ENCODE measurements around the gene PTPRD. TPM values are rescaled to one million over a fixed set of nuclear protein-coding genes. Genes with fewer than 3 reads are reported as not detected.
A peak's percentile ranks its signal among the peaks of the same experiment; 100 is the strongest.

PTPRD gene
- total RNA-seq, 3 donors from 2014 or later: 2.9 to 5.4 (median 3.6) TPM

DNA sequence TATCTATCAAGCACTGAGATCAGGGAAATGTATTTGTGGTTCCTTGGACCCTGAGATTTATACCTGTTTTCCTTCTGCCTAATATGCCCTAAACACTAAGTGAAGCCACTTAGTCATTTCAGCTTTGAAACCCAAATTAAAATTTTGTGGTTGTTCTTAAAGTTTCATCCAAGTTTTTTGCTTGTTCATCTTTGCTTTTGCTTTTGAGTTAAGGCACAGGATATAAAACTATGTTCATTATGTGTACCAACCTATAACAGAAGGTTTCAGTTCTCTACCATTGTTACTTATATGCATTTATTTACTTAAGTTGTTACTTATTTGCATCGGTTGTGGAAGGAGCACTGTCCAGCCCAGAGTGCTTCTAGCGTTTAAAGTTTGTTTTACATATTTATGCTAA, 382.3 kb downstream of the PTPRD start:
- no peaks in the 10 kb centered on the region for H3K36me3 ChIP-seq
- TF ChIP-seq, protein P1, sequence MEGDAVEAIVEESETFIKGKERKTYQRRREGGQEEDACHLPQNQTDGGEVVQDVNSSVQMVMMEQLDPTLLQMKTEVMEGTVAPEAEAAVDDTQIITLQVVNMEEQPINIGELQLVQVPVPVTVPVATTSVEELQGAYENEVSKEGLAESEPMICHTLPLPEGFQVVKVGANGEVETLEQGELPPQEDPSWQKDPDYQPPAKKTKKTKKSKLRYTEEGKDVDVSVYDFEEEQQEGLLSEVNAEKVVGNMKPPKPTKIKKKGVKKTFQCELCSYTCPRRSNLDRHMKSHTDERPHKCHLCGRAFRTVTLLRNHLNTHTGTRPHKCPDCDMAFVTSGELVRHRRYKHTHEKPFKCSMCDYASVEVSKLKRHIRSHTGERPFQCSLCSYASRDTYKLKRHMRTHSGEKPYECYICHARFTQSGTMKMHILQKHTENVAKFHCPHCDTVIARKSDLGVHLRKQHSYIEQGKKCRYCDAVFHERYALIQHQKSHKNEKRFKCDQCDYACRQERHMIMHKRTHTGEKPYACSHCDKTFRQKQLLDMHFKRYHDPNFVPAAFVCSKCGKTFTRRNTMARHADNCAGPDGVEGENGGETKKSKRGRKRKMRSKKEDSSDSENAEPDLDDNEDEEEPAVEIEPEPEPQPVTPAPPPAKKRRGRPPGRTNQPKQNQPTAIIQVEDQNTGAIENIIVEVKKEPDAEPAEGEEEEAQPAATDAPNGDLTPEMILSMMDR (IDR thresholded peaks at IDR 0.05): no peak
- no peak for TF ChIP-seq POLR2AphosphoS5 (IDR thresholded peaks at IDR 0.05)
- TF ChIP-seq POLR2A (IDR thresholded peaks at IDR 0.05): no peak
- no peaks in the 10 kb centered on the region for H3K27me3 ChIP-seq
- no peaks in the 10 kb centered on the region for H3K9me3 ChIP-seq
- intact Hi-C loops (cut with DNase I; ENCODE audit: low total_unique reads): no loop called here
- H3K4me1 ChIP-seq: no peaks in the 10 kb centered on the region
- H3K4me3 ChIP-seq: no peak overlapping the region
- DNase-seq (ENCODE audit: low spot score in 2 of 2): no peak
- H3K27ac ChIP-seq: no peak overlapping the region

DNA sequence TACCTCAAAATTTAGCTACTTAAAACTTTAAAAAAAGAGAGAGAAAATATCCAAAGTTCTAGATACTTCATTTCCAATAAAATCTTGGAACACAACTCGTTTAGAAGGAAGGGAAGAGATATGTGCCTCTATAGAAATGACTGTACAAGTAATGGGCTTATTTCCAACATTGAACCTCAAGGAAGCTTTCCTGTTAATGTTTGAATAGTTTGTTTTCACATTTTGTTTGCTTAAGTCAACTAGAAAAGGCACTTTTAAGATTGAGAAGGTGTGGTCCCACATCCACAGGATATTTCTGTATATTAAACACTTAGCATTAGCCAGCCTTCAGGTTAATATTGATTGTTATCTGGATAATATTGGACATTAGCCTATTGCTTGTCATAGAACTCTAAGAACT, 384.7 kb downstream of the PTPRD start:
- Histone ChIP-seq H3K27ac (no peak overlapping the region), H3K4me3 (no peak overlapping the region), H3K36me3 (no peaks in the 10 kb centered on the region), H3K9me3 (no peaks in the 10 kb centered on the region), H3K4me1 (no peaks in the 10 kb centered on the region), H3K27me3 (no peaks in the 10 kb centered on the region)
- intact Hi-C loops (cut with DNase I; ENCODE audit: low total_unique reads): no loop called here
- TF ChIP-seq, protein P1 (IDR thresholded peaks at IDR 0.05): no peak
- TF ChIP-seq POLR2A (IDR thresholded peaks at IDR 0.05) (no peak), POLR2AphosphoS5 (IDR thresholded peaks at IDR 0.05) (no peak)
- DNase-seq (ENCODE audit: low spot score in 2 of 2): no peak

DNA sequence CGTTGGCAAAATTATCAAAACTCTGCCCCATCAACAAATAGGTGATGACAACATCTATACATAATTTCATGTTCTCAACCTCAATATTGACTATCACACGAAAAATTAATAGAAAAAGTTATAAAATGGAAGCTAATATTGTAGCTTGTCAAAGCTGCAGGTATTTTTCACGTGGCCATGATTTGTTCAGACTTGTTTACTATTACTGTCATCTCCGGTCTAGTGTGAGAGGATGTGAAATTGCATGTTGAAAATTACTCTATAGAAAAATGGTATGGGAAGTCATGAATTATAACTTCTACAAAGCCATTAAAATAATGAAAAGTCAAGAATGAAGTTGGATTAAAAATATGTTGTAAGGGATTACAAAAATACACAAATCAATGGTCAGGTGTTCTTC, 385.8 kb downstream of the PTPRD start:
- no peaks in the 10 kb centered on the region for H3K4me1 ChIP-seq
- no peaks in the 10 kb centered on the region for H3K36me3 ChIP-seq
- DNase-seq (ENCODE audit: low spot score in 2 of 2): no peak
- TF ChIP-seq POLR2A (IDR thresholded peaks at IDR 0.05): no peak
- TF ChIP-seq POLR2AphosphoS5 (IDR thresholded peaks at IDR 0.05): no peak
- TF ChIP-seq, protein P1 (IDR thresholded peaks at IDR 0.05): no peak
- H3K4me3 ChIP-seq: no peak overlapping the region
- H3K27me3 ChIP-seq: no peaks in the 10 kb centered on the region
- intact Hi-C loops (cut with DNase I; ENCODE audit: low total_unique reads): no loop called here
- H3K27ac ChIP-seq: no peak overlapping the region
- no peaks in the 10 kb centered on the region for H3K9me3 ChIP-seq

DNA sequence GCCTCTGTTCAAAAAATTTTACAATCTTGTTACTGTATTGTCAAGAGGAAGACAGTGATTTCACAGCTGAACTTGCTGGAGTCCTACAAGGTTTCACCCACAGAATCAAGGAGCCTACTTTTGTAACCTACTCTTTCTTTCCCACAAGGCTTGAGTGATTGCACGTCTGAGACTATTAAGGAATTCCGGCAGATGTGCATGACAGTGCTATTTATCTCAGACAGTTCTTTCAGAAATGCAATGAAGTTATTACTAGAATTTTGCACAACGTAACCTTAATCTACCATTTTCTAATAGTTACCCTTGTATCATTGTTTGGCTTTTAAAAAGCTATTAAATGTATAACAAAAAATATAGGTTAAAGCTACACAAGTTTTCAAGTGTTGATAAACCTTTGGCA, 400.1 kb downstream of the PTPRD start:
- Histone ChIP-seq H3K4me3 (no peak overlapping the region), H3K27ac (no peak overlapping the region), H3K36me3 (no peaks in the 10 kb centered on the region), H3K27me3 (no peaks in the 10 kb centered on the region), H3K9me3 (no peaks in the 10 kb centered on the region), H3K4me1 (no peaks in the 10 kb centered on the region)
- no peak for DNase-seq (ENCODE audit: low spot score in 2 of 2)
- intact Hi-C loops (cut with DNase I; ENCODE audit: low total_unique reads): no loop called here
- TF ChIP-seq POLR2A (IDR thresholded peaks at IDR 0.05): no peak
- TF ChIP-seq, protein P1 (IDR thresholded peaks at IDR 0.05): no peak
- TF ChIP-seq POLR2AphosphoS5 (IDR thresholded peaks at IDR 0.05): no peak

DNA sequence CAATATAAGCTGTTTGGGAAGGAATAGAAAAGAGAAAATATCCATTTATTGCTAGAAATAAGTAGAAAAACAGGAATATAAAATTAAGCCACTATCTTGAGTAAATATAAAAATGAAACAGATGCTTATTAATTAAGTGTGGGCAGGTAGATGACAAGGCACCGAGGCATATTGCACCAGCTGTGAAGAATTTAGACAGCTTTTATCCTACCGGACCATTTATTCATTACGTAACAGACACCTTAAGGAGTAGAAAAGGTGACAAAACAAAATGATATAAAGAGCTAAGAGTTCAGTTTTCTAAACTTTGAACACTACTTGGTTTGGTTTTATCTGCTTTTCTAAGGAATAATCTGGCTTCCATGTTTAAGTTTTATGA, 404.1 kb downstream of the PTPRD start:
- Histone ChIP-seq H3K27ac (no peak overlapping the region), H3K27me3 (no peaks in the 10 kb centered on the region), H3K36me3 (no peaks in the 10 kb centered on the region), H3K9me3 (no peaks in the 10 kb centered on the region), H3K4me3 (peak overlapping the region; percentile 4 to 40 (median 31)), H3K4me1 (no peaks in the 10 kb centered on the region)
- intact Hi-C loops (cut with DNase I; ENCODE audit: low total_unique reads): no loop called here
- TF ChIP-seq POLR2A (IDR thresholded peaks at IDR 0.05): no peak
- no peak for TF ChIP-seq POLR2AphosphoS5 (IDR thresholded peaks at IDR 0.05)
- TF ChIP-seq, protein P1 (IDR thresholded peaks at IDR 0.05): no peak
- DNase-seq (ENCODE audit: low spot score in 2 of 2): no peak
